Sigmoid colon (tissue), 7 donors: ENCODE results near the gene CYP27A1. TPM values are rescaled to one million over a fixed set of nuclear protein-coding genes. Genes with fewer than 3 reads are reported as not detected.

Experiments used
- DNase-seq: peaks from one replicate; pipeline ENCODE4 v3.0.0-alpha.2; 2019
- H3K27ac ChIP-seq, 4 donors: fragments of 200-600 bp; sonication (generic); one replicate each; pipeline ENCODE4 v1.5.1; 2016 to 2019; ENCODE audit warnings: mild to moderate bottlenecking in 1 of 4
- H3K27me3 ChIP-seq, 3 donors: fragments of 200-600 bp; sonication (generic); one replicate each; pipeline ENCODE4 v1.5.1; 2019; ENCODE audit warnings: mild to moderate bottlenecking in 1 of 3
- H3K36me3 ChIP-seq, 4 donors: fragments of 200-600 bp; sonication (generic); one replicate each; pipeline ENCODE4 v1.5.1; 2016 to 2019
- H3K4me1 ChIP-seq, 4 donors: fragments of 200-600 bp; sonication (generic); one replicate each; pipeline ENCODE4 v1.5.1; 2017 to 2019
- H3K4me3 ChIP-seq, 4 donors: fragments of 200-600 bp; sonication (generic); one replicate each; pipeline ENCODE4 v1.5.1; 2017 to 2019; ENCODE audit warnings: mild to moderate bottlenecking in 2 of 4, moderate library complexity in 1 of 4
- H3K9me3 ChIP-seq, 4 donors: fragments of 200-600 bp in 3 of 4; sonication (generic) in 3 of 4; one replicate each; pipeline versions ENCODE4 v1.5.1 to v1.6.1; 2013 to 2019
- CTCF ChIP-seq, 4 experiments: fragments of 450-650 bp in 3 of 4; fragments of 200-600 bp in 1 of 4; IDR thresholded peaks; one replicate each; pipeline ENCODE4 v1.5.1; 2016 to 2019; ENCODE audit warnings: antibody characterized with exemption in 4 of 4, mild to moderate bottlenecking in 3 of 4, moderate library complexity in 2 of 4
- EP300 ChIP-seq, 4 donors: sonication (generic); formaldehyde crosslinking; IDR thresholded peaks; one replicate each; pipeline ENCODE4 v1.6.1; 2017; ENCODE audit warnings: antibody characterized with exemption in 4 of 4
- POLR2A ChIP-seq, 2 donors: fragments of 450-650 bp; IDR thresholded peaks; one replicate each; pipeline ENCODE4 v1.6.1; 2016; ENCODE audit warnings: antibody characterized with exemption in 2 of 2, mild to moderate bottlenecking in 2 of 2, moderate library complexity in 2 of 2
- POLR2AphosphoS5 ChIP-seq, 4 donors: sonication (generic); formaldehyde crosslinking; IDR thresholded peaks; one replicate each; pipeline ENCODE4 v1.6.1; 2017; ENCODE audit warnings: antibody characterized with exemption in 4 of 4
- WGBS, 2 donors: extraction: QIAGEN DNeasy Blood & Tissue Kit; methylation state at CpG; one replicate each; pipeline ENCODE4 v1.1.7; 2013; 5-methylcytosine and 5-hydroxymethylcytosine counted together
- intact Hi-C: fragments of 100-400 bp; cut with DNase I; formaldehyde crosslinking; loops from one replicate; pipeline ENCODE4 v1.15.1; 2023
- polyA plus RNA-seq, 3 donors: library from polyadenylated mRNA; stranded (reverse); fragments of 200-250 nt; gene quantifications; one replicate each; pipeline ENCODE4 v1.2.3, GENCODE V29; 2013
- total RNA-seq, 4 donors: library from RNA; depleted of rRNA; stranded (reverse); fragments of >200 nt; gene quantifications; one replicate each; pipeline ENCODE4 v1.1.0, GENCODE V29; 2016
- donor health status: healthy with polysubstance abuse.
- donor health status: Bipolar disorder and iron deficiency.
- donor health status: healthy.

Gene CYP27A1
- total and polyA plus RNA-seq, 7 donors, result 13.5 to 30.1 (median 21.9) TPM

GRCh38 chr2:218850796-218851195 is 68.8 kb downstream of the CYP27A1 start:
- intact Hi-C loops, result no loop called here
- H3K27me3 ChIP-seq, result peaks cover 8 to 78% (median 47%) of the 10 kb centered on the region in 3 donors
- no peak for DNase-seq

GRCh38 chr2:218851286-218851685 is 69.3 kb downstream of the CYP27A1 start:
- Histone ChIP-seq H3K9me3 (no peaks in the 10 kb centered on the region), H3K36me3 (no peaks in the 10 kb centered on the region), H3K4me3 (no peak overlapping the region), H3K27me3 (peaks cover 8 to 83% (median 49%) of the 10 kb centered on the region in 3 donors), H3K27ac (no peak overlapping the region), H3K4me1 (peaks cover 0 to 11% (median 4%) of the 10 kb centered on the region in 4 donors)
- no peak for DNase-seq
- TF ChIP-seq EP300 (IDR thresholded peaks at IDR 0.05), result no peak
- no peak for TF ChIP-seq CTCF (IDR thresholded peaks at IDR 0.05)
- no peak for TF ChIP-seq POLR2AphosphoS5 (IDR thresholded peaks at IDR 0.05)
- TF ChIP-seq POLR2A (IDR thresholded peaks at IDR 0.05), result no peak
- intact Hi-C loops, result no loop called here
- WGBS, 2 donors, result 45 to 51% methylated on average over 3 of the region's 3 CpGs

More at GRCh38 chr2:218850796-218851195, 68.8 kb downstream of the CYP27A1 start:
- no peak for TF ChIP-seq POLR2A (IDR thresholded peaks at IDR 0.05)
- TF ChIP-seq POLR2AphosphoS5 (IDR thresholded peaks at IDR 0.05), result no peak
- TF ChIP-seq EP300 (IDR thresholded peaks at IDR 0.05), result no peak
- TF ChIP-seq CTCF (IDR thresholded peaks at IDR 0.05), result no peak
- Histone ChIP-seq H3K9me3 (no peaks in the 10 kb centered on the region), H3K4me1 (peaks cover 0 to 11% (median 4%) of the 10 kb centered on the region in 4 donors), H3K27ac (no peak overlapping the region), H3K4me3 (no peak overlapping the region), H3K36me3 (no peaks in the 10 kb centered on the region)
- WGBS, 2 donors, result 83 to 85% methylated on average over 2 of the region's 2 CpGs

GRCh38 chr2:218852911-218853667 is 71.1 kb downstream of the CYP27A1 start:
- peaks cover 0 to 11% (median 3%) of the 10 kb centered on the region in 4 donors for H3K4me1 ChIP-seq
- H3K9me3 ChIP-seq, result no peaks in the 10 kb centered on the region
- no peak overlapping the region for H3K4me3 ChIP-seq
- WGBS, 2 donors, result 18% methylated on average over 16 of the region's 16 CpGs
- no peaks in the 10 kb centered on the region for H3K36me3 ChIP-seq
- intact Hi-C loops, result loop anchor here (1.0 kb wide), 1 partner anchor 45 kb away; no protein-coding TSS in a partner anchor
- no peak for DNase-seq
- H3K27me3 ChIP-seq, result peaks cover 8 to 98% (median 61%) of the 10 kb centered on the region in 3 donors
- peak; percentile 24 to 66 (median 61) for TF ChIP-seq CTCF (IDR thresholded peaks at IDR 0.05)
- TF ChIP-seq POLR2A (IDR thresholded peaks at IDR 0.05), result no peak
- H3K27ac ChIP-seq, result no peak overlapping the region

- WGBS, 2 donors, result 32 to 39% methylated on average over 5 of the region's 5 CpGs
- no peak for TF ChIP-seq CTCF (IDR thresholded peaks at IDR 0.05)
- no peak for TF ChIP-seq POLR2AphosphoS5 (IDR thresholded peaks at IDR 0.05)
- TF ChIP-seq EP300 (IDR thresholded peaks at IDR 0.05), result no peak
- no peak for TF ChIP-seq POLR2A (IDR thresholded peaks at IDR 0.05)
- Histone ChIP-seq H3K4me1 (peaks cover 0 to 11% (median 4%) of the 10 kb centered on the region in 4 donors), H3K27ac (no peak overlapping the region), H3K4me3 (no peak overlapping the region), H3K36me3 (no peaks in the 10 kb centered on the region), H3K27me3 (peaks cover 15 to 98% (median 66%) of the 10 kb centered on the region in 3 donors), H3K9me3 (no peaks in the 10 kb centered on the region)
- intact Hi-C loops, result loop anchor here (1.0 kb wide), 1 partner anchor 45 kb away; no protein-coding TSS in a partner anchor
- DNase-seq, result peak; percentile 50
These were observed 71.8 kb downstream of the CYP27A1 start for GRCh38 chr2:218853766-218854165.
